Neuronal stem cell (in vitro differentiated cells): ENCODE measurements around the gene SGCA.

Experiments used
- DNase-seq: peaks from one replicate; pipeline ENCODE4 v3.0.0-alpha.2; 2013; ENCODE audit warnings: low spot score
- H2AFZ ChIP-seq: one replicate; pipeline ENCODE4 v1.6.1; 2013; ENCODE audit warnings: mild to moderate bottlenecking, low read length, inconsistent platforms
- H2AK5ac ChIP-seq: 2 replicates; pipeline ENCODE4 v1.6.1; 2013; ENCODE audit warnings: low read depth, mild to moderate bottlenecking, inconsistent platforms, low read length, moderate library complexity, mixed read lengths
- H2BK120ac ChIP-seq: 2 replicates; pipeline ENCODE4 v1.6.1; 2013; ENCODE audit warnings: low read depth, mild to moderate bottlenecking, inconsistent platforms, low read length, moderate library complexity, mixed read lengths
- H2BK12ac ChIP-seq: one replicate; pipeline ENCODE4 v1.6.1; 2013; ENCODE audit warnings: low read length, inconsistent platforms
- H2BK15ac ChIP-seq: 2 replicates; pipeline ENCODE4 v1.6.1; 2013; ENCODE audit warnings: mild to moderate bottlenecking, low read length, inconsistent platforms, mixed read lengths
- H2BK5ac ChIP-seq: one replicate; pipeline ENCODE4 v1.6.1; 2013; ENCODE audit warnings: inconsistent platforms, mild to moderate bottlenecking, low read length, moderate library complexity
- H3K14ac ChIP-seq: one replicate; pipeline ENCODE4 v1.6.1; 2013; ENCODE audit warnings: low read length, inconsistent platforms
- H3K18ac ChIP-seq: 2 replicates; pipeline ENCODE4 v1.6.1; 2013; ENCODE audit warnings: low read length, inconsistent platforms
- H3K23ac ChIP-seq: 2 replicates; pipeline ENCODE4 v1.6.1; 2013; ENCODE audit warnings: low read depth, mild to moderate bottlenecking, mixed read lengths, low read length, inconsistent platforms; ENCODE audit not compliant: poor library complexity
- H3K27ac ChIP-seq: replicated peaks from 3 replicates; pipeline ENCODE4 v1.5.1; 2013; ENCODE audit warnings: low read length, inconsistent platforms
- H3K27me3 ChIP-seq, 3 experiments: 2 replicates each; pipeline ENCODE4 v1.6.1; 2013; ENCODE audit warnings: low read length in 3 of 3, mild to moderate bottlenecking in 2 of 3, inconsistent platforms in 1 of 3, low read depth in 1 of 3, mixed read lengths in 1 of 3, moderate library complexity in 1 of 3; ENCODE audit not compliant: control insufficient read depth in 3 of 3, insufficient read depth in 3 of 3
- H3K36me3 ChIP-seq, 2 donors: replicated peaks in 1 of 2; 2 replicates each; pipeline ENCODE4 v1.6.1; 2013; ENCODE audit warnings: low read length in 2 of 2; ENCODE audit not compliant: control insufficient read depth in 2 of 2, insufficient read depth in 2 of 2
- H3K4ac ChIP-seq: 2 replicates; pipeline ENCODE4 v1.6.1; 2013; ENCODE audit warnings: inconsistent platforms, mild to moderate bottlenecking, low read length, moderate library complexity
- H3K4me1 ChIP-seq, 2 donors: 1 replicate in 1 of 2; 2 replicates in 1 of 2; pipeline ENCODE4 v1.6.1; 2013; ENCODE audit warnings: low read length in 2 of 2, low read depth in 1 of 2; ENCODE audit not compliant: control insufficient read depth in 2 of 2, insufficient read depth in 1 of 2
- H3K4me2 ChIP-seq: one replicate; pipeline ENCODE4 v1.6.1; 2013; ENCODE audit warnings: mild to moderate bottlenecking, low read length, inconsistent platforms; ENCODE audit not compliant: insufficient read depth, poor library complexity, severe bottlenecking
- H3K4me3 ChIP-seq, 2 donors: 2 replicates each; pipeline ENCODE4 v1.5.1; 2013; ENCODE audit warnings: low read length in 2 of 2, mild to moderate bottlenecking in 2 of 2, inconsistent platforms in 1 of 2, moderate library complexity in 1 of 2
- H3K79me1 ChIP-seq: one replicate; pipeline ENCODE4 v1.6.1; 2013; ENCODE audit warnings: low read depth, mild to moderate bottlenecking, inconsistent platforms, low read length, moderate library complexity
- H3K9ac ChIP-seq: one replicate; pipeline ENCODE4 v1.6.1; 2013; ENCODE audit warnings: mild to moderate bottlenecking, low read depth, low read length, inconsistent platforms; ENCODE audit not compliant: poor library complexity
- H3K9me3 ChIP-seq, 2 donors: replicated peaks in 1 of 2; 2 replicates each; pipeline versions ENCODE3 to v1.6.1; 2013; ENCODE audit warnings: low read length in 2 of 2, mild to moderate bottlenecking in 2 of 2, inconsistent platforms in 1 of 2, low read depth in 1 of 2, mixed read lengths in 1 of 2, moderate library complexity in 1 of 2; ENCODE audit not compliant: control insufficient read depth in 2 of 2, insufficient read depth in 1 of 2
- H4K8ac ChIP-seq: one replicate; pipeline ENCODE4 v1.6.1; 2013; ENCODE audit warnings: low read depth, mild to moderate bottlenecking, inconsistent platforms, low read length, moderate library complexity
- H4K91ac ChIP-seq: one replicate; pipeline ENCODE4 v1.6.1; 2013; ENCODE audit warnings: low read length, low read depth, mild to moderate bottlenecking, inconsistent platforms; ENCODE audit not compliant: poor library complexity
- WGBS, 2 donors: extraction: QIAGEN DNeasy Blood & Tissue Kit; methylation state at CpG; one replicate each; pipeline ENCODE4 v1.1.7; 2013; ENCODE audit warnings: missing lambda C conversion rate in 2 of 2, mixed read lengths in 1 of 2; ENCODE audit not compliant: insufficient read length in 2 of 2, insufficient replicate concordance in 1 of 2; ENCODE audit errors: extremely low coverage in 2 of 2; 5-methylcytosine and 5-hydroxymethylcytosine counted together

SGCA gene

GRCh38 chr17:50180111-50180510 lies 14.3 kb downstream of the SGCA start:
- Histone ChIP-seq H3K4me1 (peaks cover 34 to 47% of the 10 kb centered on the region in 2 donors), H2AFZ (no peak overlapping the region), H2BK5ac (no peak overlapping the region), H3K23ac (no peak overlapping the region), H4K91ac (no peak overlapping the region), H3K27ac (no peak overlapping the region), H3K27me3 (peaks cover 0 to 7% (median 0%) of the 10 kb centered on the region in 3 experiments), H3K4me3 (no peak overlapping the region), H3K79me1 (peaks cover 4% of the 10 kb centered on the region), H3K14ac (no peak overlapping the region), H2BK15ac (peak overlapping the region; percentile 75), H3K4me2 (no peak overlapping the region), H2BK12ac (peak overlapping the region; percentile 73), H3K36me3 (no peaks in the 10 kb centered on the region), H3K9me3 (no peaks in the 10 kb centered on the region), H3K4ac (no peak overlapping the region), H2AK5ac (peak overlapping the region; percentile 32), H2BK120ac (no peak overlapping the region), H3K9ac (no peak overlapping the region), H3K18ac (peak overlapping the region; percentile 38), H4K8ac (no peak overlapping the region)
- no CpG with 5 or more reads among the region's 4 CpGs for WGBS, 2 donors
- DNase-seq, result no peak

GRCh38 chr17:50180620-50181019 lies 14.8 kb downstream of the SGCA start:
- Histone ChIP-seq H3K4ac (no peak overlapping the region), H4K91ac (peak overlapping the region; percentile 93)
- no CpG with 5 or more reads among the region's 12 CpGs for WGBS, 2 donors

GRCh38 chr17:50181144-50181543 lies 15.3 kb downstream of the SGCA start:
- H2AK5ac ChIP-seq, result peak overlapping the region; percentile 96
- H2BK12ac ChIP-seq, result peak overlapping the region; percentile 8
- peaks cover 0 to 3% of the 10 kb centered on the region in 2 donors for H3K9me3 ChIP-seq
- peak overlapping the region; percentile 16 for H3K9ac ChIP-seq
- H3K18ac ChIP-seq, result peak overlapping the region; percentile 83
- H3K79me1 ChIP-seq, result peaks cover 4% of the 10 kb centered on the region
- no CpG with 5 or more reads among the region's 13 CpGs for WGBS, 2 donors
- no peak overlapping the region for H3K27ac ChIP-seq
- H3K4me3 ChIP-seq, result no peak overlapping the region
- H2BK5ac ChIP-seq, result no peak overlapping the region
- H3K14ac ChIP-seq, result peak overlapping the region; percentile 64
- peak overlapping the region; percentile 97 for H3K4ac ChIP-seq
- no peak for DNase-seq
- no peak overlapping the region for H3K4me2 ChIP-seq
- H3K23ac ChIP-seq, result no peak overlapping the region
- peak overlapping the region; percentile 5 for H2AFZ ChIP-seq
- H4K8ac ChIP-seq, result peak overlapping the region; percentile 57
- peak overlapping the region; percentile 6 for H2BK120ac ChIP-seq
- peaks cover 0 to under 1% of the 10 kb centered on the region in 2 donors for H3K36me3 ChIP-seq
- H3K27me3 ChIP-seq, result peaks cover 0 to 9% (median 0%) of the 10 kb centered on the region in 3 experiments
- peak overlapping the region; percentile 8 for H2BK15ac ChIP-seq
- peaks cover 34 to 47% of the 10 kb centered on the region in 2 donors for H3K4me1 ChIP-seq
- H4K91ac ChIP-seq, result peak overlapping the region; percentile 62

More at GRCh38 chr17:50180620-50181019, 14.8 kb downstream of the SGCA start:
- H3K9me3 ChIP-seq, result peaks cover 0 to 2% of the 10 kb centered on the region in 2 donors
- peak overlapping the region; percentile 75 for H2BK15ac ChIP-seq
- H3K4me3 ChIP-seq, result no peak overlapping the region
- H3K23ac ChIP-seq, result no peak overlapping the region
- no peak overlapping the region for H3K14ac ChIP-seq
- peak overlapping the region; percentile 86 for H3K18ac ChIP-seq
- peaks cover 34 to 47% of the 10 kb centered on the region in 2 donors for H3K4me1 ChIP-seq
- H3K27me3 ChIP-seq, result peaks cover 0 to 7% (median 0%) of the 10 kb centered on the region in 3 experiments
- no peak overlapping the region for H4K8ac ChIP-seq
- H2BK5ac ChIP-seq, result no peak overlapping the region
- no peak overlapping the region for H3K27ac ChIP-seq
- no peaks in the 10 kb centered on the region for H3K36me3 ChIP-seq
- no peak for DNase-seq
- H2AK5ac ChIP-seq, result peak overlapping the region; percentile 38
- no peak overlapping the region for H2AFZ ChIP-seq
- H2BK12ac ChIP-seq, result no peak overlapping the region
- H3K4me2 ChIP-seq, result no peak overlapping the region
- no peak overlapping the region for H3K9ac ChIP-seq
- no peak overlapping the region for H2BK120ac ChIP-seq
- H3K79me1 ChIP-seq, result peaks cover 4% of the 10 kb centered on the region

GRCh38 chr17:50181591-50182560 lies 16.1 kb downstream of the SGCA start:
- Histone ChIP-seq H3K27ac (no peak overlapping the region), H3K9ac (peak overlapping the region; percentile 63)

More at GRCh38 chr17:50181591-50182560, 16.1 kb downstream of the SGCA start:
- Histone ChIP-seq H3K9me3 (peaks cover 0 to 3% of the 10 kb centered on the region in 2 donors), H3K4me3 (no peak overlapping the region), H3K23ac (peak overlapping the region; percentile 34), H3K14ac (peak overlapping the region; percentile 64), H2AFZ (no peak overlapping the region), H3K79me1 (peaks cover 4% of the 10 kb centered on the region), H3K18ac (peak overlapping the region; percentile 83), H3K4me1 (peaks cover 34 to 44% of the 10 kb centered on the region in 2 donors), H3K27me3 (peaks cover 0 to 11% (median 0%) of the 10 kb centered on the region in 3 experiments), H2BK12ac (peak overlapping the region; percentile 8), H4K91ac (peak overlapping the region; percentile 62), H3K4me2 (no peak overlapping the region), H3K4ac (no peak overlapping the region), H2AK5ac (peak overlapping the region; percentile 96), H4K8ac (peak overlapping the region; percentile 5), H2BK15ac (peak overlapping the region; percentile 50), H2BK5ac (no peak overlapping the region), H3K36me3 (peaks cover 0 to 4% of the 10 kb centered on the region in 2 donors), H2BK120ac (peak overlapping the region; percentile 6)
- WGBS, 2 donors, result no CpG with 5 or more reads among the region's 12 CpGs
- DNase-seq, result no peak
